ENCODE results near the gene KCNJ9.

The KCNJ9 gene

GRCh38 chr1:160084771-160085321 lies 3.5 kb downstream of the KCNJ9 start:
- no peak overlapping the region for H3K4me3 Mint-ChIP-seq

GRCh38 chr1:160085686-160086455 lies 4.5 kb downstream of the KCNJ9 start:
- Mint-ChIP-seq H3K36me3 (peaks cover 9% of the 10 kb centered on the region), H3K4me1 (peaks cover 12% of the 10 kb centered on the region), H3K27ac (no peak overlapping the region), H3K9me3 (no peaks in the 10 kb centered on the region), H3K27me3 (peaks cover 32% of the 10 kb centered on the region), H3K4me3 (no peak overlapping the region)
- CTCF ChIA-PET, result interaction anchor here (0.6 to 13.8 kb wide), 37 partner anchors 8 to 1641 kb away, joined by 3 to 210 read pairs (median 4); partner anchors contain the start of genes CASQ1, IGSF8, KCNJ10 and PIGM
- peak; percentile 85 for DNase-seq

More at GRCh38 chr1:160084771-160085321, 3.5 kb downstream of the KCNJ9 start:
- Mint-ChIP-seq H3K27me3 (peaks cover 43% of the 10 kb centered on the region), H3K4me1 (peaks cover 12% of the 10 kb centered on the region), H3K36me3 (peaks cover 6% of the 10 kb centered on the region), H3K27ac (no peak overlapping the region), H3K9me3 (no peaks in the 10 kb centered on the region)
- no peak for DNase-seq
- CTCF ChIA-PET, result interaction anchor here (0.8 to 13.8 kb wide), 29 partner anchors 8 to 520 kb away, joined by 3 to 210 read pairs (median 4); partner anchors contain the start of genes CASQ1 and IGSF8

GRCh38 chr1:160086456-160086892 lies 5.1 kb downstream of the KCNJ9 start:
- no peak for DNase-seq
- no peaks in the 10 kb centered on the region for H3K9me3 Mint-ChIP-seq
- no peak overlapping the region for H3K4me3 Mint-ChIP-seq
- H3K27ac Mint-ChIP-seq, result no peak overlapping the region
- CTCF ChIA-PET, result interaction anchor here (0.6 to 13.8 kb wide), 15 partner anchors 7 to 972 kb away, joined by 3 to 210 read pairs (median 8); partner anchors contain the start of genes IGSF8 and KCNJ10
- peaks cover 11% of the 10 kb centered on the region for H3K36me3 Mint-ChIP-seq
- peaks cover 12% of the 10 kb centered on the region for H3K4me1 Mint-ChIP-seq
- H3K27me3 Mint-ChIP-seq, result peaks cover 26% of the 10 kb centered on the region

GRCh38 chr1:160087118-160087662 lies 5.9 kb downstream of the KCNJ9 start:
- Mint-ChIP-seq H3K4me3 (no peak overlapping the region), H3K36me3 (peaks cover 16% of the 10 kb centered on the region), H3K9me3 (no peaks in the 10 kb centered on the region), H3K27ac (no peak overlapping the region), H3K27me3 (peaks cover 19% of the 10 kb centered on the region), H3K4me1 (peaks cover 12% of the 10 kb centered on the region)
- CTCF ChIA-PET, result interaction anchor here (0.6 to 13.8 kb wide), 13 partner anchors 8 to 971 kb away, joined by 3 to 210 read pairs (median 15); partner anchors contain the start of genes IGSF8 and KCNJ10
- DNase-seq, result no peak

- no peak for DNase-seq
- Mint-ChIP-seq H3K27ac (no peak overlapping the region), H3K4me1 (peaks cover 13% of the 10 kb centered on the region), H3K36me3 (peaks cover 26% of the 10 kb centered on the region), H3K4me3 (no peak overlapping the region), H3K9me3 (no peaks in the 10 kb centered on the region), H3K27me3 (no peaks in the 10 kb centered on the region)
- CTCF ChIA-PET, result interaction anchor here (0.9 to 3.5 kb wide), 3 partner anchors 8 to 202 kb away, joined by 3 to 28 read pairs (median 3); partner anchors contain the start of gene KCNJ9
Observed at GRCh38 chr1:160089883-160090282, 8.5 kb downstream of the KCNJ9 start.

- H3K27ac Mint-ChIP-seq, result peak overlapping the region; percentile 34
- CTCF ChIA-PET, result interaction anchor here (0.7 to 1.5 kb wide), 4 partner anchors 12 to 201 kb away, joined by 3 to 5 read pairs (median 3); no protein-coding TSS in a partner anchor
- no peaks in the 10 kb centered on the region for H3K27me3 Mint-ChIP-seq
- no peaks in the 10 kb centered on the region for H3K9me3 Mint-ChIP-seq
- H3K4me3 Mint-ChIP-seq, result no peak overlapping the region
- peaks cover 25% of the 10 kb centered on the region for H3K36me3 Mint-ChIP-seq
- peaks cover 10% of the 10 kb centered on the region for H3K4me1 Mint-ChIP-seq
- no peak for DNase-seq
Observed at GRCh38 chr1:160090760-160091159, 9.4 kb downstream of the KCNJ9 start.

DNA sequence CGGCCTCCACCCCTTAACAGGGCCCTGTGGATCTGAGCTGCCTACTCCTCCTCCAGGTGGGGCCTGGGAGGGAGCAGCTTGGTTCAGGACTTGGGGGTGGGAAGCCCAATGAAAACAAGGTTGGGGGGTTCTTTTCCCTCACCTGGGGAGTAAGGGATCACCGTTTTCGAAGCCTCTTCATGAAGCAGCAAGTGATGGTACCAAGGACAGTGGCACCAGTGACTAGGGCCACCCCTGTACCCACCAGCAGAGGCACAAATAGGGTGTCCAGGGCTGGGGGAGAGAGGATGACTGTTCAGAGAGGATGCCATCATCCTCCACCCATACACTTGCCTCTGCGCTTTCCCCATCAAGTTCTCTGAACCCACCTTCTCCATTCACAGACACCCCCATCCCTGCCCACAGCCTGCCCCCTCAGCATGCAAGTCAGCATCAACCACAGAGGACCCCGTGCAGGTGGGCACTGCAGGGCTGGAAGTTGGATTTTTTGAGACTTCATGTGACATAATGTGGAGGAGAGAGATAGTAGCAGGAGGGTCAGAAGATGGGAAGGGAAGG lies 10.4 kb downstream of the KCNJ9 start:
- Mint-ChIP-seq H3K4me3 (no peak overlapping the region), H3K36me3 (peaks cover 25% of the 10 kb centered on the region), H3K27me3 (no peaks in the 10 kb centered on the region), H3K27ac (peak overlapping the region; percentile 53), H3K4me1 (peaks cover 20% of the 10 kb centered on the region), H3K9me3 (no peaks in the 10 kb centered on the region)
- DNase-seq, result no peak
- CTCF ChIA-PET, result interaction anchor here (1.4 to 1.5 kb wide), 2 partner anchors 13 to 16 kb away, joined by 3 to 5 read pairs; no protein-coding TSS in a partner anchor

DNA sequence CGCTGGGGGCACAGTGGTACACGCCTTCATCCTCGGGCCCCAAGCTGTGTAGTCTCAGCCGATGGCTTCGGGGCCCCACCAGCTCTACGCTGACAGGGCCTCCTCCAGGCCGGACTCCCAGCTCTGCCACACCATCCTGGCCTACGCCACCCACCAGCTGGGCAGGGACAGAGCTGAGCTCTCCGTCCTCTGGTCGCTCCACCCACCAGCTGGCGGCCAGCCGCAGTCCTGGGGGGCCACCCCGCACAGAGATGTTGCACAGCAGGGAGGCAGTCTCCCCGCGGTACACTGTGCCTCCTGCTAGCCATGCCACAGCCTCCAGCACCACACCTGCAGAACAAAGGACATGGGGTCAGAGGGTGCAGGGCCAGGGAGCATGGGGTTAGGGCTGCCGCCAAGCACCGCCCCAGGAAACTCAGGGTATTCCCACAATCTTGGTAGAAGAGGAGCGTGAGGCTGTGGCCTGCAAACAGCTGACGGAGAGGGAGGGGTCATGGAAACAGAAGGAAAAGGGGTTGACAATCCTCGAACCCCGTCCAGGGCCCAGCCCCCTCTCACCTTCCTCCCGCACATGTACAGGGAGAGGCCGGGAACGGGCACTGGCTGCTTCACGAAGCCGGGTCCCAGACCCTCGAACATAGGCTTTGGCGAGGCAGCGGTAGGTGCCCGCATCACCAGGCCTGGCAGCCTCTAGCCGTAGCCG lies 11.2 kb downstream of the KCNJ9 start:
- Mint-ChIP-seq H3K4me3 (no peak overlapping the region), H3K9me3 (no peaks in the 10 kb centered on the region), H3K27ac (no peak overlapping the region), H3K4me1 (peaks cover 28% of the 10 kb centered on the region), H3K36me3 (peaks cover 26% of the 10 kb centered on the region), H3K27me3 (no peaks in the 10 kb centered on the region)
- no peak for DNase-seq
- CTCF ChIA-PET, result interaction anchor here (1.4 kb wide), 1 partner anchor 16 kb away, joined by 3 read pairs; no protein-coding TSS in a partner anchor

GRCh38 chr1:160093069-160093395 lies 11.7 kb downstream of the KCNJ9 start:
- Mint-ChIP-seq H3K27ac (no peak overlapping the region), H3K27me3 (no peaks in the 10 kb centered on the region), H3K36me3 (peaks cover 29% of the 10 kb centered on the region), H3K4me1 (peaks cover 29% of the 10 kb centered on the region), H3K4me3 (no peak overlapping the region), H3K9me3 (no peaks in the 10 kb centered on the region)
- CTCF ChIA-PET, result interaction anchor here (0.9 to 1.5 kb wide), 2 partner anchors 8 to 46 kb away, joined by 5 read pairs; no protein-coding TSS in a partner anchor
- no peak for DNase-seq

DNA sequence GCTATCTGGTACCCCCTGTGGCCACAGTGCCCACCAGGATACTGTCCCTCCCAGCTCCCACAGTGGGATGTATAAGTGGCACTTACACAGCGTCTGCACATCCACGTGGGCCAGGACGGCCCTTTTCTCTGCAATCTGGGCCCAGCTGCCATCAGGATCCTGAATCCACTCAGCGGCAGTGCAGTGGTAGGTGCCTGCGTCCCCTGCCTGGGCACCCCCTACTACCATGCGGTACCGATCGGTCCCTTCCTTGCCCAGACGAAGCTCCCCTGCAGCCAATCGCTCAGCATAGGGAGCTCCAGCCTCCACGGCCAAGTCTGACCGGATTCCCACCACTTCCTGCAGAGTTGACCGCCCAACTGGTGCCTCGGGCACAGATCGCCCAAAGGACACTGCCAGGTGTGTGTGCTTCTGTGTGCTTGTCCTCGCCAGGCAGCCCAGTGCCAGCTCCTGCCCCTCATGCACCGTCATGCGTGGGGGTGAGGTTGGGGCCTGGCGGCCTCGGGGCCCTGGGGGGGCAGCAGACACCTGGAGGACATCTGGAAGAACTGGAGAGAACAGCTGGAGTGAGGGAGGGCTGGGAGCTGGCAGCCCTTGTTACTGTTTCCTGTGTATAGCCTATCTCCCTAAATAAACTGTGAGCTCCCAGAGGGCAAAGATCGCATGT lies 12.4 kb downstream of the KCNJ9 start:
- no peak for DNase-seq
- CTCF ChIA-PET, result interaction anchor here (0.9 to 1.5 kb wide), 2 partner anchors 9 to 47 kb away, joined by 5 read pairs; no protein-coding TSS in a partner anchor
- Mint-ChIP-seq H3K27me3 (no peaks in the 10 kb centered on the region), H3K27ac (peak overlapping the region; percentile 33), H3K4me1 (peaks cover 29% of the 10 kb centered on the region), H3K4me3 (no peak overlapping the region), H3K9me3 (no peaks in the 10 kb centered on the region), H3K36me3 (peaks cover 29% of the 10 kb centered on the region)

DNA sequence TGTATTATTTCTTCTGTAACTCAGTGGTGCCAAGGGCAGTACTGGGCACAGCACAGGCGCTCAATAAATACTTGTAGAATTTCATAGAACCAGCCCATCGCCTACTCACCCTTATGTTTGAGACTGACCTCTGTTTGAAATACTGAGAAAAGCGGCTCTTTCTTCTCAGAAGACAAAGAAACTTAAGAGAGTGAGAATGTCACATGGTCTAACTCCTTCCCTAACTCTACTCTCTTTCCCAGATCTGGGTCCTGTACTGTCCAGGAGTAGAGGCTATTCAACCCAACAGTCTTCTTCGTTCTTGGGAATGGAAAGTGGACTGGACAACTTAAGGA lies 12.9 kb downstream of the KCNJ9 start:
- no peak for DNase-seq
- CTCF ChIA-PET, result interaction anchor here (0.9 to 1.5 kb wide), 2 partner anchors 9 to 48 kb away, joined by 5 read pairs; no protein-coding TSS in a partner anchor
- peaks cover 27% of the 10 kb centered on the region for H3K36me3 Mint-ChIP-seq
- no peak overlapping the region for H3K4me3 Mint-ChIP-seq
- peaks cover 33% of the 10 kb centered on the region for H3K4me1 Mint-ChIP-seq
- H3K27ac Mint-ChIP-seq, result peak overlapping the region; percentile 33
- no peaks in the 10 kb centered on the region for H3K9me3 Mint-ChIP-seq
- H3K27me3 Mint-ChIP-seq, result no peaks in the 10 kb centered on the region

GRCh38 chr1:160094806-160095205 lies 13.5 kb downstream of the KCNJ9 start:
- no peak for DNase-seq
- peaks cover 38% of the 10 kb centered on the region for H3K4me1 Mint-ChIP-seq
- H3K27ac Mint-ChIP-seq, result no peak overlapping the region
- no peak overlapping the region for H3K4me3 Mint-ChIP-seq
- CTCF ChIA-PET, result interaction anchor here (2.4 to 4.8 kb wide), 3 partner anchors 9 to 49 kb away, joined by 9 to 60 read pairs (median 23); no protein-coding TSS in a partner anchor
- no peaks in the 10 kb centered on the region for H3K27me3 Mint-ChIP-seq
- H3K36me3 Mint-ChIP-seq, result peaks cover 27% of the 10 kb centered on the region
- H3K9me3 Mint-ChIP-seq, result no peaks in the 10 kb centered on the region
